HG03342 (cell line): Measurements from ENCODE around the gene ACADM.
"Not testable (repeated sequence)": the region's sequence is repeated elsewhere in the genome, so short reads cannot be mapped to it uniquely, and the experiment has no call there.

Experiments
- ATAC-seq: cut with Tn5 transposase; IDR thresholded peaks from one replicate; pipeline ENCODE4 v1.9.1; 2021; ENCODE audit warnings: mild to moderate bottlenecking, moderate library complexity; ENCODE audit not compliant: unreplicated experiment

ACADM gene

DNA sequence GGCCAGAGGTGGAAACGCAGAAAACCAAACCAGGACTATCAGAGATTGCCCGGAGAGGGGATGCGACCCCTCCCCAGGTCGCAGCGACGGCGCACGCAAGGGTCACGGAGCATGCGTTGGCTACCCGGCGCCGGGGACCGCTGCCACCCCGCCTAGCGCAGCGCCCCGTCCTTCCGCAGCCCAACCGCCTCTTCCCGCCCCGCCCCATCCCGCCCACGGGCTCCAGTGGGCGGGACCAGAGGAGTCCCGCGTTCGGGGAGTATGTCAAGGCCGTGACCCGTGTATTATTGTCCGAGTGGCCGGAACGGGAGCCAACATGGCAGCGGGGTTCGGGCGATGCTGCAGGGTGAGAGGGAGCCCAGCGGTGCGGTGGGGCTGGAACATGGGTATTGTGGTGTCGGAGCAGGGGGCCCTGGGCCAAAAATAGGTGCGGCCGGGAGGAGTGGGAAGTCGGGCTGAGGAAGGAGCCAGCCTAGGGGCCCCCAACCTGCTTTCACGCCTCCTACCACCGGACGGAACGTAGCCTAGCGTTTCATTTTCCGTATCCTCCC, at the start of gene ACADM:
ACADM (plus strand) TSS at position 238 of the 551 bp plus-strand sequence; CDS start at position 317, 79 bp downstream.
- ATAC-seq, result peak; percentile 89

GRCh38 chr1:75677443-75677842, 47.1 kb upstream of the ACADM start:
- ATAC-seq, result no peak

GRCh38 chr1:75677964-75678363, 46.5 kb upstream of the ACADM start:
- ATAC-seq, result not testable (repeated sequence)

DNA sequence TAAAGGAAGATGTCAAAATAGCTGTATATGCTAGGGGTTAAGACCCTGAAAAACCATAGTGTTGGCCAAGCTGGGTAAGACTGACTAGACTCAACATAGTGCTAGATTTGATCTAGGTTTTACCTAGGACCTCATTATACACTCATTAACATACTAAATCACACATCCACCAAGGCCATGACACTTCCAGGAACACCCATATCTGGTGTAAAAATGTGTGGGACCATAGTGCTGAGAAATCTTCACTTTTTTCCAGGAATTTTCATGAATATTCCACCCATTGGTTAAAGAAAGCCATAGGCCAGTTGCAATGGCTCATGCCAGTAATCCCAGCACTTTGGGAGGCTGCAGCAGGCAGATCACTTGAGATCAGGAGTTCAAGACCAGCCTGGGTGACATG, 34.0 kb upstream of the ACADM start:
- ATAC-seq, result no peak

DNA sequence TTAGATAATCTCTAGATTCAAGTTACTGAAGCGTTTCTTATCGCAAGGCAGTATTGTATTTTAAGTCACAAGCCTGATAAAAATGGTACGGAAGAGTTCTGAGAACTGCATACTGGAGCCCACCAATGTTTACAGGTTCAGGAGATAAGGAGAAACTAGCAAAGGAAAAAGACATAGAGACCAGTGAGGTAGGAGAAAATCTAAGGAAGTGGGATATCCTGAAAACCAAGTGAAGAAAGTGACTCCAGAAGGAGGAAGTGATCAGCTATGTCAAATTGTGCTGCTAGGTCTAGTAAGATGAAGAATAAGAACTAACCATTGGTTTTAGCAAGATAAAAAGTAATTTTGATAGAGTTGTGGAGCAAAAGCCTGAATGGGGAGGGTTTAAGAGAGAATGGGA, 31.0 kb upstream of the ACADM start:
- no peak for ATAC-seq

DNA sequence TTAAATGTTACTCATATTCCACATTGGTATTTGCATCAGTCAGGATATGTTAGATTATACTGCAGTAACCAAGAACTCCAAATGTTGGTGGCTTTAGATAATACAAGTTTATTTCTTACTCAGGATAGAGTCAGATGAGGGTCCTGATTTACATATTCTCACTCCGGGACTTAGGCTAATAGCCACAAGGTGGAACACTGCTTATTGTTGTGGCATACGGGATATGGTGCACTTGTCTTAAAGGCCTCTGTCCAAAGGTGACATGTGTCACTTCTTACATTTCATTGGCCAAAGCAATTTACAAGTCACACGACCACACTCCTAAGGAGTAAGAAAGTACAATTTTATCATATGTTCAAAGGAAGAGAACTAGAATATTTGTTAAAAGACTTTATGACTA, 28.5 kb upstream of the ACADM start:
- no peak for ATAC-seq

DNA sequence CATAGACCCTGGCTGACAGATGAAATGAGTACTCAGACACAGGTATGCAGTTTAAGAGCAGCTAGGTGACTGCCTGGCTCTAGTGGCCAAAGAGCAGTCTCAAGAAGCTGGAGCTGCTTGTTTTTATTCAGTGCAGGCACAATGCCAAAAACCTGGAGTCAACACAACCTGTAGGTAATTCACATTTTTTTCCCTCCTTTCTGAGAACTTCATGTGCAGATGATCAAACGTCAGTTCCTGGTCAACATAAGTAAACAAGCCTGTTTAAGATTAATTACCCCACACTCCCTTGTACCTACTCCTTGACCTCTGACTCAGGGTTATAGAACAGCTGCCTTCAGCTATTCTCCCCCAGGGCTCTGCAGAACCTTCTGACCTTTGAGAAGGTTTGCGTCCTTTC, 17.3 kb upstream of the ACADM start:
- no peak for ATAC-seq

GRCh38 chr1:75708910-75709309, 15.6 kb upstream of the ACADM start:
- ATAC-seq, result no peak

GRCh38 chr1:75710832-75711231, 13.7 kb upstream of the ACADM start:
- no peak for ATAC-seq

- ATAC-seq, result no peak
Measured at GRCh38 chr1:75711846-75712245, 12.7 kb upstream of the ACADM start.

DNA sequence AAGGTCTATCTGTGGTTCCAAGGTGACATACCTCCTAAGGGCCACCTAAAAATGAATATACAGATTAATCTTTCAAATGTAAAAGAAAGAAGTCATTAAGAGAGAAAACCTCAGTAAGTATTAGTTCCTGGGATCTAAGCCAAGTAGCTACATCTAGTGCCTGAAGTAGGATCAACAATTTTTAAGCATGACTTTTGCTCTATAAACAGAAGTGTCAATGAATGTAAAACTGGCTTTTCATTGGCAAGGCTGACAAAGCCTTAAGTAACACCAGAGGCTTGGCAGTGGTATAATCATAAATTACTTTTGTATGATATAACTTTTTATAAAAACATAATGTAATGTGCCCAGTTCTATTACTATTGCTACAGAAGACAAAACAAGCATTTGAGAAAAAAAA, 12.2 kb upstream of the ACADM start:
- ATAC-seq, result no peak

GRCh38 chr1:75719810-75720209, 4.7 kb upstream of the ACADM start:
- no peak for ATAC-seq

- no peak for ATAC-seq
Measured at GRCh38 chr1:75720325-75720724, 4.2 kb upstream of the ACADM start.

DNA sequence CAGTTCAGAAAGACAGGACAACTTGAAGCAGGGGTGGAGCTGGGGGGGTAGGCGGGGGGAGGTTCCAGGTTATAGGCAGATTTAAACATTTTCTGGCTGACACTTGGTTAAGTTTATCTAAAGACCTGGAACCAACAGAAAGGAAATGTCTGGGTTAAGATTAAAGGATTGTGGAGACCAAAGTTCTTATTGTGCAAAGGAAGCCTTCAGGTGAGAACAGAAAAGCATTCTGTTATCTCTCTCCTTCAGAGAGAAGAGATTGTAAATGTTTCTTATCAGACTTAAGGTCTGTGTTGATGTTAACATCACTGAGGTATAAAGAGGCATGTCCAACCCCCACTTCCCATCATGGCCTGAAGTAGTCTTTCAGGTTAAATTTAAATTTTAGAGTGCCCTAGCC, 3.7 kb upstream of the ACADM start:
- no peak for ATAC-seq

DNA sequence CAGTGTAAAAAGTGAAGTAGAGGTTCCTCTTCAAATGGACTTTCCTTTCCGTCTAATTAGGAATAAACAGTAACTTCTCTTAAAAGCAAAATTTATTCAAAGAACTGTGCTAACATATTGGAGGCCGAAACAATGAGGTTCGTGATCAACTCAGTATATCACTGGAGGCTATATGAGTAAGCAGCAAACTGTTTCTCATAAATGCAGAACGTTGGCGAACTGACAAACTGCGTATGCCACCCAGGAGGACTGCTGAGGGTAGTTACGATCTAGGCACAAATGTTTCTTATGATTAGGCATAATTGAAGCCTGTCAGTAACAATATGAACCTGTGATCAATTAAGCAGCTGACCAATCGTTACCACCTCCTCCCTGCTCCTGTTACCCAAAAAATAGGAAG, 2.3 kb upstream of the ACADM start:
- not testable (repeated sequence) for ATAC-seq

DNA sequence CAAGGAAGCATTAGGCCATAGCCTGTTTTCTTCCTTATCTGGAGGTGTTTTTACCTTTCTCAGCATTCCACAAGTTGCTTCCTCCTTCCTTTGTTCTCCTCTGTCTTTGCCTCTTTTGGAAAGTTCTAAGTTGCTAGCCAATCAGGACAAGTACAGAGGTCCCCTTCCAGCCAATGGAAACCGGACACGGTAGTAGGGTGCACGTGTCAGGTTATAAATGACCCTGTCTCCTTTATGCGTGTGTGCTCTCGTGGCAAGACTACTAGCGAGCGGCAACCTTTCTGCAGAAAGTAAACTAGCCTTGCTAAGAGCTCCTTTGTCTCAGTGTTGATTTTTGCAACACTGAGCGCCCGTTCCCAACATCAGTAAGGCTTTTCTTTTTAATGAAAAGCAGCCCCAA, 1.5 kb upstream of the ACADM start:
- no peak for ATAC-seq

DNA sequence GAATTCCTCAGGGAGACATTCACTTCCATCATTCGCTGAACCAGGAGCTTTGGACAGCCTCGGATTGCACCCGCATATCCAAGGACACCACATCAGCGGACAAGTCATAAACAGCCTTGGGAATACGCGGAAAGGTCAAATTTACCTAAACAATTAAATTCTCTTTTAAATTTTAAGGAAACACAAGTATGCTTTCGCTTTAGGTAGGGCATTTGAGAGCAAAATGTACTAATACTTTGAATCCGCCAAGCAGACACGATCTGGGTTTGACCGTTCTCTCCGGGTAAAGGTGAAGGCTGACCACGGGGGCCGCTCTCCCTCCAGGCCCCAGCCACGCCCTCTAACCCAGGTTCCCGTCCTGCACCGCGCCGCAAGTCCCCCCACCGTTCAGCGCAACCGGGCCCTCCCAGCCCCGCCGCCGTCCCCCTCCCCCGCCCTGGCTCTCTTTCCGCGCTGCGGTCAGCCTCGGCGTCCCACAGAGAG, 479 bp upstream of the ACADM start:
- peak; percentile 66 for ATAC-seq

DNA sequence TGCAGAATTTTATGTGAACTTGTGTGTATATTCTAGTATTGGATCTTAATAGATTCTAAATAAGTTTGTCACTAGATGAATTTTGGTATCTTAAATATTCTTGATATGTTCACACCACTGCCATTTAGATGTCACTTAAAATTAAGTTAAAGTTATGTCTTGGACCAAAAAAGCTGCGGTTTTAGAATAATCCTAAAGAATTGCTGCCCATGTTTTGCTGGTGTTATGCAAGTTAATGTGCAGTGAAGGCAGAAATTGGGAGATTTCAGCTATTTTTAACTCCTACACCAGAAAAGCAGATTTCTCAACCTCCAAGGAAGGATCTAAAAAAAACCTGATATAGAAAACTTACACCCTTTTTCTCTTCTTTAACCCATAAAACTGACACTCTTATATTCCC, 757 bp downstream of the ACADM start:
- ATAC-seq, result no peak

DNA sequence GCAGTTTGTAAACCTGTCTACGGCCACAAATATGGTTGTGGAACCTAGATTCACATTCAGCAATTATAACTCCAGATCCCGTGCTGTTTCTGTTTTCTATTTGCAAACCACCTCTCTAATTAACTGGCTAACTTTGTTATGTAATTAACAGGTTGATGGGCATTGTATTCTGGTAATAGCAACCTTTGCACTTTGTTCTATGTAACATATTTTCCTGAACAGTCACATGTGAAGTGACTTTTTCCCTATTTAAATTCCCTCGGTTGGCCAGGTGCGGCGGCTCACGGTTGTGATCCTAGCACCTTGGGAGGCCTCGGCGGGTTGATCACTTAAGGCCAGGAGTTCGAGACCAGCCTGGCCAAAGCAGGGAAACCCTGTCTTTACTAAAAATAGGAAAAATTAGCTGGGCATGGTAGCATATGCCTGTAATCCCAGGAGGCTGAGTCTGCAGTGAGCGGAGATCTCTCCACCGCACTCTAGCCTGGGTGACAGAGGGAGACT, 1.4 kb downstream of the ACADM start:
- ATAC-seq, result no peak

DNA sequence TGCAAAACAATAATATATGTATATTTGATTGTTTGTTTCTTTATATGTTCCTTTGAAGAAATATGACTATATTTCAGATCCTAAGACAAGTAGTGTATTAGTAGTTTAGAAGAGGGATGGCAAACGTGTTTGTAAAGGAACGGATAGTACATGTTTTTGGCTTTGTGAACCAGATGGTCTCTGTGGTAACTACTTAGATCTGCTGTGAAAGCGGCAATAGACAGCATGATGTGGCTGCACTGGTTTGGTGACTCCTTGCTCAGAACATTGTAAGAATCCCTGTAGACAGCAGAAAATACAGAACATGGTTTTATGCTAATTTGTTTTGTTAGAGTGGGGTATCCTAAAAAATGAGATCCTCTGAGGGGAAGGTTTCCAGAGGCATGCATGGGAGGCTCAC, 3.1 kb downstream of the ACADM start:
- peak; percentile 32 for ATAC-seq

DNA sequence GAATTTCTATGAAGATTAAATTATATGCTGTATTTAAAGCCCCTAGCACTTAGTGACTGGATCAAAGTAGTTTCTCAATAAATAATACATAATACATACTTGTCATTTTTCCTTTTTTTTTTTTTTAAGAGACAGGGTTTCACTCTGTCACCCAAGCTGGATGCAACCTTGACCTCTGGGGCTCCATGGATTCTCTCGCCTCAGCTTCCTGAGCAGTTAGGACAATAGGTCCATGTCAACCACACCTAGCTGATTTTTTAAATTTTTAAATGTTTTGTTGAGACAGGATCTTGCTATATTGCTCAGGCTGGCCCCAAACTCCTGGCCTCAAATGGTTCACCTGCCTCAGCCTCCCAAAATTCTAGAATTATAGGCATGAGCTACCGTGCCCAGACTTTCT, 5.9 kb downstream of the ACADM start:
- no peak for ATAC-seq

DNA sequence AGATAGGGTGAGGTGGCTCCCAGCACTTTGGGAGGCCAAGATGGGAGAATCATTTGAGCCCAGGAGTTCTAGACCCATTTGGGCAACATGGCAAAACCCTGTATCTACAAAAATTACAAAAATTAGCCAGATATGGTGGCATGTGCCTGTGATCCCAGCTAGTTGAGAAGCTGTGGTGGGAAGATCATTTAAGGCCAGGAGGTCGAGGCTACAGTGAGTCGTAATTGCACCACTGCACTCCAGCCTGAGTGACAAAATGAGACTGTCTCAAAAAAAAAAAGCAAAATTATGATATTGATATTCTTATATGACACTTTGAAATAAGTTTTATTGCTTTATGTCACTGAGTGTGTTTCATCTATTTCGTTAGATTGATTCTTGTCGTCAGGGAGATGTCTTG, 7.4 kb downstream of the ACADM start:
- no peak for ATAC-seq

DNA sequence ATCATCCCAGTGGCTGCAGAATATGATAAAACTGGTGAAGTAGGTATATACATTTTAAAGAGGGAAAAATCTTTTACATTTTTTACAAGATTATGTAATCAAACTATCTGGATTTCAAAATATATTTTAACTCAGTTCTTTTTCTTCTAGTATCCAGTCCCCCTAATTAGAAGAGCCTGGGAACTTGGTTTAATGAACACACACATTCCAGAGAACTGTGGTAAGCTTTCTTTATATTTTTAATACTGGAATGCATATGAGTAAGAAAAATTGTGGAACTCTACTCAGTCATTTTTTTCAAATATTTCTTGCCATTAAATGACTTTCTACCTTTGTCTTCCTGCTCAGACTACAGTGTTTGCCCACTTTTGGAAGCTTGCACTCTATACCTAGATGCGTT, 8.2 kb downstream of the ACADM start:
- ATAC-seq, result no peak
